Activated effector memory CD4-positive, alpha-beta T cell treated with Interleukin-2 at 50 U/mL for 16 hours (primary cell): ENCODE results near the gene POTEG.
"Not testable (repeated sequence)": the region's sequence is repeated elsewhere in the genome, so short reads cannot be mapped to it uniquely, and the experiment has no call there.

ENCODE experiments used
- DNase-seq: peaks from one replicate; pipeline ENCODE4 v3.0.0-alpha.2; 2020

POTEG gene

DNA sequence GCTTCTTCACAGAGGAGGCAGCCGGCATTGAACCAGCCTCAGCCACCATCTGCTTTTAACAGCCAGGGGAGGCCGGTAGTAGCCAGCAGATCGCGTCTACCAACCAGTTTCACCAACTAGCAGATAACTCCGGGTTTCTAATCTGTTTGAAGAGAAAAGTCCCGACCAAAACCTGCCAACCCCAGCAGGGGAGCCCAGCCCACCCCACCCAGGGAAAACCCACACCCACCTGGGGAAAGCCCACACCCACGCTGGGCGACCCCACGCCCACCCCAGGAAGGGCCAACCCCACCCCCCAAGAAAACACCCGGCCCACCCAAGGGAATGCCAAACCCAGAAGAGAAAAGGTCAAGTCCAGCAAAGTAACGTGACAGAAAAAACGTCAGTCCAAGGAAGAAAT lies at the start of gene POTEG:
TSS of gene POTEG (minus strand) at position 101 of the 400 bp plus-strand sequence. CDS start at position 49, 52 bp downstream.
- not testable (repeated sequence) for DNase-seq

DNA sequence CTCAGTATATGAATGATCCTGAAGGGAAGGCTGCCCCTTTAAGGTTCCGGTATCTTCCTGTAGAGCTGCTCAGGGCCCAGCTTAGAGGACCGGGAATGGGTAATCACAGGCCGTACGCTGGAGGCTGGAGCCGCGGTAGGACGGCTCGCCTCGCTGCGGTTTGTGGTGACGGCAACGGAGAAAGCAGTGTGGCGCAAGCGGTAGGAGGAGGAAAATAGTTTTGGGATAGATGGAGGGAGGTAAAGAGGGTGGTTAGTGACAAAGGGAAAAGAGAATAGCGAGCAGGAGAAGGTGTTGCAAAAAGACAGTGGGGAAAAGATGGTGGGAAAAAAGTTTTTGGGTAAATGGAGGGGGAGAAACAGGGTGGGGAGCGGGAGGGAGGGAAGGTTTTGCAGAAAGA lies 48.0 kb upstream of the POTEG start:
- not testable (repeated sequence) for DNase-seq

DNA sequence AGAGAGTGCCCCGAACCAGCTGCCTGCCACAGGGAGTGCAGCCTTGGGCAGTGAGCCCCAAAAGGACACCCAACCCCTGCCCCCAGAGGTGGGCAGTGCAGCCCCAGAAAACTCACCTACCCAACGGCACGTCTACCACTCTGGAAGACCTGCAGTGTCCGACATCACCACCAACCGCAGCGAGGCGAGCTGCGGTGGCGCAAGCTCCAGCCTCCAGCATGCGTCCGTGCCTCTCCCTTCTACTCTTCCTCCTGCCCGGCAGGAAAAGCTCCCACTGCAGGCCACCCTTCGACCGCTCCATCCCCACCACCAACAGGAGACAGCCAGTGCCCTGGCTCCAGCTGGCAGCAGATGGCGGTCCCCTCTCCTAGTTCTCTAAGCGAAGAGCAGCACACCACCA lies 47.3 kb upstream of the POTEG start:
- not testable (repeated sequence) for DNase-seq

DNA sequence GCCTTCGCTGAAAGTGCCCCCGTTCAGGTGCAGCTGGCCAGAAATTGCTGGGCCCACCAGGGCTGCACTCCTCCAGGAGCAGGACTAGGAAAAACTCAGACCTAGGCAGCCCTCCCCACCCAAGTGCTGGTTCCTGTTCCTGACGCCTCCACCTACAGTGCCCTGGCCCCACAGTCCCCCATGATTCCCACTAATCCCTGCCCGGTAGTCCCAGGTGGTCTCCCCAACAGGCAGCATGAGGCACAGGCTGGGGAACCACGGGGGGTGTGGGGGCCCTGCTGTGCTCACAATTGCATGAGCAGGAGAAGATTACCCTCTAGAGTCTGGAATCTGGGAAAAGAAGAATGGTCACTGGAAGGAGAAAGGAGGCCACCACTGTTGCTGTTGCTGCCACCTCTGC lies 46.4 kb upstream of the POTEG start:
- DNase-seq, result not testable (repeated sequence)

DNA sequence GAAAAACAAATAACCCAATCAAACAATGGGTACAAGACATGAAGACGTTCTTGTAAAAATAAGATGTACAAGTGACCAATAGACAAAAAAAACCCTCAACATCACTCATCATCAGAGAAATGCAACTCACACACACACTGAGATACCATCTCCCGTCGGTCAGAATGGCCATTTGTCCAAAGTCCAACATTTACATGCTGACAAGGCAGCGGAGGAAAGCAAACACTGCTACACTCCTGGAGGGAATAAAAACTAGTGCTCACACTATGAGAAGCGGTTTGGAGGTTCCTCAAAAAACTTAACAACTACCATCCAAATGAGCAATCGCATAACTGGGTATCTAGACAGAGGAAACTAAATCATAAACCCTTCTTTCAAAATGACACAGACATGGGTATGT lies 11.6 kb upstream of the POTEG start:
- not testable (repeated sequence) for DNase-seq

DNA sequence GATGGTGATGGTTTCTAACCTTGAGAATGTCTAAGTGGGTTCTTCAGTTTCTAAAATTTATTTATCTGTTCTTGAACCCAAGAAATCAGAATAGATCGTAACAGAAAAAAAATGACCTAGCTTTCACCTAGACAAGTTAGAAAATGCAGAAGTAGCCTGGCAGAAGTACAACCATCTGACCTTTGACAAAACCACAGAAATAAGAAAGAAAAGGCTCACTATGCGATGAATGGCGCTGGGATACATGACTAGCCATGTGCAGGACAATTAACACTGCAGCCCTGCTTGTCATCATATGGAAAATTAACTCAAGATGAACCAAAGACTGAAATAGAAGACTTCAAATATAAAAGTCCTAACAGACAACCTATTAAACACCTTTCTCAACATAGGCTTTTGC lies 5.7 kb upstream of the POTEG start:
- not testable (repeated sequence) for DNase-seq

DNA sequence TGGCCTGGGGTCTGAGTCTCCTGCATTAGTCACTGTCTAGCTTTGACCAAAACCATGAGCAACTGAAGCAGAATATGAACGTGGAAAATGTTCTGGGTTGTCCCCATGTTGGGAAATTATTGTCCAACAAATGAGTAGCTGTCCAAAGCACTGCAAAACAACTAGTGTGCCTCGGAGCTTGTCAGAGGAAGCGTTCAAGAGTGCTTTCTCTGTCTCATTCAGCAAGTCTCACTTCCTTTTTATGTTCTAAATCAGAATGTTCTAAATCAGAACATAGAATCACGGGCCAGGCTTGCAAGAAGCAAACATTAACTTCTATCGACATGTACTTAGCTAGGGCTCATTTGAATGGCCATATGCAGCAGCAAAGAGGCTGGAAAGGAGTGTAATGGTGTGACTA lies 5.1 kb upstream of the POTEG start:
- DNase-seq, result not testable (repeated sequence)

DNA sequence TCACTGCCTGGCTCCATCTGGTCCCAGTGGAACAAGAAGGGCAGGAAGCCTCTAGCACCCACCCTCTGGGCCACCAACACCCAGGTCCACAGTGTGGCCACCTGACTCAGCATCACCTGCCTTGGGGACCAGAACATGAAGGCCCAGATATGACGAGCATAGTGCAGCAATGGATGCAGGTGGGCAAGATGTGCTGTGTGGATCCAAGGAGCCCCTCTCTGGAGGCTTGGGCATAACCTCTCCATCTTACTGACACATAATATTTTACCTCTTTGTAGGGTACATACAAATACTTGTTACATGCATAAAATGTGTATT lies 2.9 kb upstream of the POTEG start:
- DNase-seq, result not testable (repeated sequence)

DNA sequence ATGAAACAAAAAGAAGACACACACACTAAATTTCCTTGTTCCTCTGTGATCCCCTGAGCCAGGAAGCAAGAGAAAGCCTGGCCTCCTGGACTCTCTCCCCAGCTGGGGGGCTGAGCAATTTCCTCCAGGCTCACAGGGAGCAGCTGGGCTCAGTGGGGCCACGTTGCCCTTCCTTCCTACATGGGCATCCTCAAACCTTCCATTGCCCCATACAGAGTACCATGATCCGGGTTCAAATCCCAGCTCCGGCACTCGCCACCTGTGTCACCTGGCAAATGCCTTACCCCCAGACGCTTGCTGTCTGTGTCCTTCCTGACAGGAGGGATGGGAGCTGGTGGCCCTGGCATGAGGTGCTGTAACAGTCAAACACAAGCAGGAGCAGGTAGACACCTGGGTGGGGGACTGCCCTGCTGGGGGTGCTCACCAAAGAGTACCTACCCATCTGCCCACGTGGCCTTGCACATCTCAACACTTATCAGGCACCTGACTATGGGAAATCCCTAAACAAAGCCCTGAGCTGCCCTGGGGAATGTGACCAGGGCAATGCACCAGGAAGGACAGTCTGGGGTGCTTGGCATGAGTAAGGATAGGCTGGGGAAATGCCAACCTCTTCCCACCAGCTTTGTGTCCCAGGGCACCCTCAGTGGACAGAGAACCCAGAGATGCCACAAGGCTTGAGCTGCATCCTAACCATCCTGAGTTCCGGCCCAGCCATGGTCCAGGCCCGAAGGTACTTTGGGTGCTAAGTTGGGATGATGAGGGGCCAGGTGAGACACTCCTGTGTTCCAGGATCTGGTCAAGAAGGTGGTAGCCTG lies 2.4 kb upstream of the POTEG start:
- not testable (repeated sequence) for DNase-seq

DNA sequence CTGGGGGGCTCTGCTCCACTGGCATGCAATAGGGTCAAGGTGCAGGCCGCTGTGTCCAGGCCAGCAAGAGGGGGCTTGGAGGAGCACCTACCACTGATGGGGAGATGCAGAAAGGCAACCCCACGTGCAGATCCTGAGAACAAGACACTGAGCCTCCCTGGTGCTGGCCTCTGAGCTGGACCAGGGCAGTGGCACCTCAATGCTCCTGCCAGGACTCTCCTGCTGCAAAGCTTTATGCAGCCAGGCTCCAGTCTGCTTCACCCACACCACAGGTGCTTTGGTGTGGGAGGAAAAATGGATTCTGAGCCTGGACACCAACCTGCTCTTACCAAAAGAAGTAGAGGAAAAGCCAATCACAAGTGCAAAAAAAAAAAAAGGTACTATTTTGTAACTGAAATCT lies 1.7 kb upstream of the POTEG start:
- DNase-seq, result not testable (repeated sequence)

DNA sequence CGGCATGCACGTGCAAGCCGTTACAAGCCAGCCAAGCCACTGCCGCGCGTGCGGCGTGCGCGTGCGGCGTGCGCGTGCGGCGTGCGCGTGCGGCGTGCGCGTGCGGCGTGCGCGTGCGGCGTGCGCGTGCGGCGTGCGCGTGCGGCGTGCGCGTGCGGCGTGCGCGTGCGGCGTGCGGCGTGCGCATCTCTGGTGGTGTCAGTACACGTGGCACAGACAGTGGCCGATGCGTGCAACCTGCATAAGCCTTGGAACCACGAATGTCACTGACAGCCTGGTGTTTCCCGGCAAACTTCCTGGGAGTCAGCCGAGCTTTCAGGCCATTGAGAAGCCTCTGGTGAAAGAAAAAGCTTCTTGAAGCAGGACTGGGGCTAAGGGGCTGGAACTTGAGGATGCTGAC lies 750 bp upstream of the POTEG start:
- not testable (repeated sequence) for DNase-seq

DNA sequence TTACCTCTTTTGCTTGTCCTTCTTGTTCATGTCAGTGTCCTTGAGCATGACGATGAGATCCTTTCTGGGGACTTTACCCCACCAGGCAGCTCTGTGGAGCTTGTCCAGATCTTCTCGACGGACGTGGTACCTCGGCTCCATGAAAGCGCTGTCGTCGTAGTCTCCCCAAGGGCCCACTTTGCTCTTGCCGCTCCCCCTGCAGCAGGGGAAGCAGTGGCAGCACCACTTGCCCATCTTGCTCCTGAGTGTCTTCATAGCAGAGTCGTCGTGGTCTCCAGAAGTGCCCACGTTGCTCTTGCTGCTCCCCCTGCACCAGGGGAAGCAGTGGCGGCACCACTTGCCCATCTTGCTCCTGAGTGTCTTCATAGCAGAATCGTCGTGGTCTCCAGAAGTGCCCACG lies 376 bp downstream of the POTEG start:
- DNase-seq, result not testable (repeated sequence)

DNA sequence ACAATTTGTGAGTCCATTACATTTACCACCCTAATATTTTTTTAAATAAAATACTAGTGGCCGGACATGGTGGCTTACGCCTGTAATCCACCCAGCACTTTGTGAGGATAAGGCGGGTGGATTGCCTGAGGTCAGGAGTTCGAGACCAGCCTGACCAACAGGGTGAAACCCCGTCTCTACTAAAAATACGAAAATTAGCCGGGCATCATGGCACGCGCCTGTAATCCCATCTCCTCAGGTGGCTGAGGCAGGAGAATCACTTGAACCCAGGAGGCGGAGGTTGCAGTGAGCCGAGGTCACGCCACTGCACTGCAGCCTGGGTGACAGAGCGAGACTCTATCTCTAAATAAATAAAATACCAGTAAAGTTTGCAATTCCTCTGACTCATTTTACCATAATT lies 25.6 kb downstream of the POTEG start:
- DNase-seq, result not testable (repeated sequence)

DNA sequence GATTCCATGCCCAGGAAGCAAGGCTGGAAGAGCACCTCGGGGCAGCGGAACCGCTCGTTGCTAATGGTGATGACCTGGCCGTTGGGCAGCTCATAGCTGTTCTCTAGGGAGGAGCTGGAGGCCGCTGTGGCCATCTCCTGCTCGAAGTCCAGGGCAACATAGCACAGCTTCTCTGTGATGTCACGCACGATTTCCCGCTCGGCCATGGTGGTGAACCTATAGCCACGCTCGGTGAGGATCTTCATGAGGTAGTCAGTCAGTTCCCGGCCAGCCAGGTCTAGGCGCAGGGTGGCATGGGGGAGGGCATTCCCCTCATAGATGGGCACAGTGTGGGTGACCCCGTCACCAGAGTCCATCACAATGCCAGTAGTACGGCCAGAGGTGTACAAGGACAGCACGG lies 32.0 kb downstream of the POTEG start:
- DNase-seq, result not testable (repeated sequence)

DNA sequence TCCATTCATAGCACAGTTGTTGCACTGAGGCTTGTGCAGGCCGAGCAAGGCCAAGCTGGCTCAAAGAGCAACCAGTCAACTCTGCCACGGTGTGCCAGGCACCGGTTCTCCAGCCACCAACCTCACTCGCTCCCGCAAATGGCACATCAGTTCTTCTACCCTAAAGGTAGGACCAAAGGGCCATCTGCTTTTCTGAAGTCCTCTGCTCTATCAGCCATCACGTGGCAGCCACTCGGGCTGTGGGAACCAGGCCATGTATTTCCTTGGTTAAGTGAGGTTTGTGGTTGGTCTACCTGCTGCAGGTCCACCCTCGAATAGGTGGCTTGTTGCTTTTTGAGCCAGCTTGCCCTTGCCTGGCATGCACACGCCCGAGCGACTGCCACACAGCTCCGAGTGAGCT lies 39.4 kb downstream of the POTEG start:
- not testable (repeated sequence) for DNase-seq

DNA sequence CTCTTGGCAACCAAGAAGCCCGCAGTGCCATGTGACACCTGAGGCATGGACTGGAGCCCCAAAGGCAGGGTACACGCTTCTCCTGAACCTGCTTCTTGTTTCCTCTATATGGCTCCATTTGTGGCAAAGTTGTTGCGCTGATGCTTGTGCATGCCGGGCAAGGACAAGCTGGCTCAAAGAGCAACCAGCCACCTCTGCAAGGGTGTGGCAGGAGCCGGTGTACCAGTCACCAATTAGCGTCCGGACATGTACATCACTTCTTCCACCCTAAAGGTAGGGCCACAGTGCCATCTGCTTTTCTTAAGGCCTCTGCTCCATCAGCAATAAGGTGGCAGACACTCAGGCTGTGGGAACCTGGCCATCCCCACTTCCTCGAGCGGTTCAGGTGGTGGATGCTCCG lies 43.9 kb downstream of the POTEG start:
- DNase-seq, result not testable (repeated sequence)

DNA sequence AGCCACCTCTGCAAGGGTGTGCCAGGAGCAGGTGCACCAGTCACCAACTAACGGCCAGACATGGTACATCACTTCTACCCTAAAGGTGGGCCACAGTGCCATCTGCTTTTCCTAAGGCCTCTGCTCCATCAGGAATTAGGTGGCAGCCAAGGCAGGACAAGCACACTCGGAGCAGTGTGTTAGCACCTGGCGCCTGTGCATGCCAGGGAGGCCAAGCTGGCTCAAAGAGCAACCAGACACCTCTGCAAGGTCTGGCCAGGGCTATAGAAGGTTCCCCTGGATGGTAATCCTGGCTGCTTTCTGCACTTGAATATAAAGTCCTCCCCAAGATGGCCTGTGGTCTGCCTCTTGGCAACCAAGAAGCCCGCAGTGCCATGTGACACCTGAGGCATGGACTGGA lies 45.4 kb downstream of the POTEG start:
- not testable (repeated sequence) for DNase-seq

DNA sequence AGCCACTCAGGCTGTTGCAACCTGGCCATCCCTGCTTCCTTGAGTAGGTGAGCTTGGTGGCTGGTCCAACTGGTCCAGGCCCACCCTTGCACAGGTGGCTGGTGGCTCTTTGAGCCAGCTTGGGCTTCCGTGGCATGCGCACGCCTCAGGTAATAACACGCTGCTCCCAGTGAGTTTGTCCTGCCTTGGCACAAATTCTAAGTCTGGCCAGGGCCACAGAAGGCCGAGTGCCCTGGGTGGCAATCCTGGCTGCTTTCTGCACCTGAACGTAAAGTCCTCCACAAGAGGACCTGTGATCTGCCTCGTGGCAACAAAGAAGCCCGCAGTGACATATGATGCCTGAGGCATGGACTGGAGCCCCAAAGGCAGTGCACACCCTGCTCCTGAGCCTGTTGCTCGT lies 47.1 kb downstream of the POTEG start:
- DNase-seq, result not testable (repeated sequence)

DNA sequence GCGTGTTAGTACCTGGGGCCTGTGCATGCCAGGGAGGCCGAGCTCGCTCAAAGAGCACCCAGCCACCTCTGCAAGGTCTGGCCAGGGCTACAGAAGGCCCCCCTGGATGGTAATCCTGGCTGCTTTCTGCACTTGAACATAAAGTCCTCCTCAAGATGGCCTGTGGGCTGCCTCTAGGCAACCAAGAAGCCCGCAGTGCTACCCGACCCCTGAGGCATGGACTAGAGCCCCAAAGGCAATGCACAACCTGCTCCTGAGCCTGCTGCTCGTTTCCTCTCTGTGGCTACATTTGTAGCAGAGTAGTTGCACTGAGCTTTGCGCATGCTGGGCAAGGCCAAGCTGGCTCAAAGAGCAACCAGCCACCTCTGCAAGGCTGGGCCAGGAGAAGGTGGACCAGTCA lies 47.8 kb downstream of the POTEG start:
- DNase-seq, result not testable (repeated sequence)

DNA sequence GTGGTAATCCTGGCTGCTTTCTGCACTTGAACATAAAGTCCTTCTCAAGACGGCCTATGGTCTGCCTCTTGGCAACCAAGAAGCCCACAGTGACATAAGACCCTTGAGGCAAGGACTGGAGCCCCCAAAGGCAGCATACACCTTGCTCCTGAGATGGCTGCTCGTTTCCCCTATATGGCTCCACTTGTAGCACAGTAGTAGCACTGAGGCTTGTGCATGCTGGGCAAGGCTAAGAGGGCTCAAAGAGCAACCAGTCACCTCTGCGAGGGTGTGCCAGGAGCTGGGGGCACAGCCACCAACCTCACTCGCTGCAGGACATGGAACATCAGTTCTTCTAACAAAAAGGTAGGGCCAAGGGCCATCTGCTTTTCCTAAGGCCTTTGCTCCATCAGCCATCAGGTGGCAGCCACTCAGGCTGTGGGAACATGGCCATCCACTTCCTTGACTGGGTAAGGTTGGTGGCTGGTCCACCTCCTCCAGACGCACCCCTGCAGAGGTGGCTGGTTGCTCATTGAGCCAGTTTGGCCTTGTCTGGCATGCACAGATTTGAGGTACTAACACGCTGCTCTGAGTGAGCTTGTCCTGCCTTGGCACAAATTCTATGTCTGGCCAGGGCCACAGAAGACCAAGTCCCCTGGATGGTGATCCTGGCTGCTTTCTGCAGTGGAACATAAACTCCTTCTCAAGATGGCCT lies 49.9 kb downstream of the POTEG start:
- DNase-seq, result not testable (repeated sequence)

DNA sequence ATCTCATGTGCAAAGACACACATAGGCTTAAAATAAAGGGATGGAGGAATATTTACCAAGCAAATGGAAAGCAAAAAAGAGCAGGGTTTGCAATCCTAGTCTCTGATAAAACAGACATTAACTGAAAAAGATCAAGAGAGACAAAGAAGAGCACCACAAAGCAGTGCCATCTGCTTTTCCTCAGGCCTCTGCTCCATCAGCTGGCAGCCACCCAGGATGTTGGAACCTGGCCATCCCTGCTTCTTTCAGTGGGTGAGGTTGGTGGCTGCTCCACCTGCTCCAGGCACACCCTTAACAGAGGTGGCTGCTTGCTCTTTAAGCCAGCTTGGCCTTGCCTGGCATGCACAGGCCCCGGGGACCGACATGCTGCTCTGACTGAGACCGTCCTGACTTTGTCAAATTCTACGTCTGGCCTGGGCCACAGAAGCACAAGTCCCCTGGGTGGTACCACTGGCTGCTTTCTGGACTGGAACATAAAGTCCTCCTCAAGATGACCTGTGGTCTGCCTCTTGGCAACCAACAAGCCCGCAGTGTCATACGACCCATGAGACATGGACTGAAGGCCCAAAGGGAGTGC lies 51.0 kb downstream of the POTEG start:
- not testable (repeated sequence) for DNase-seq

DNA sequence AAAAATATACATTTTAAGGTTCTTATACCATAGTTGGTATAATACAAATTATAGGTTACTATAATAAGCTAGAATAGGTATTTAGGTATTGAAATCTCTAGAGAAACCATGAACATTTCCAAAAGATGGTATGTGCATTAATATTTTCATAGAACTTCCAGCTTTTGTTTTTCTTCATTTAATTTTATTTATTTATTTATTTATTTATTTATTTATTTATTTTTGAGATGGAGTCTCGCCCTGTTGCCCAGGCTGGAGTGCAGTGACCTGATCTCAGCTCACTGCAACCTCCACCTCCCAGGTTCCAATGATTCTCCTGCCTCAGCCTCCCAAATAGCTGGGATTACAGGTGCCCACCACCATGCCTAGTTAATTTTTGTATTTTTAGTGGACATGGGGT lies 54.0 kb downstream of the POTEG start:
- DNase-seq, result not testable (repeated sequence)

DNA sequence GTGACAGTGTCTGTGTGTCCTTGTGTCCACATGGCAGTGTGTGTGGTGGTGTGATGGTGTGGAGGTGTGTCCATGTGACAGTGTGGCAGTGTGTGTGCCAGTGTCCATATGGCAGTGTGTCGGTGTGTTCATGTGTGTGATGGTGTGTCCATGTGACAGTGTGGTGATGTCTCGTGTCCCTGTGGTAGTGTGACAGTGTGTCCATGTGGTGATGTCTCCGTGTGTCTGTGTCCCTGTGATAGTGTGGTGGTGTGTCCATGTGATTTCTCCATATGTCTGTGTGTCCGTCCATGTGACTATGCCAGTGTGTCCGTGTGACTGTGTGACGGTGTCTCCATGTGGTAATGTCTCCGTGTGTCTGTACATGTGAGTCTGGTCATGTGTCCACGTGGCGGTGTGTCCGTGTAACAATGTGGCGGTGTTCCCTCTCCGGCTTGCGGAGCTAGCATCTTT lies 59.7 kb downstream of the POTEG start:
- DNase-seq, result not testable (repeated sequence)
